ENCODE results near the gene EDC3.
"Not testable (repeated sequence)": the region's sequence is repeated elsewhere in the genome, so short reads cannot be mapped to it uniquely, and the experiment has no call there.

EDC3 gene

DNA sequence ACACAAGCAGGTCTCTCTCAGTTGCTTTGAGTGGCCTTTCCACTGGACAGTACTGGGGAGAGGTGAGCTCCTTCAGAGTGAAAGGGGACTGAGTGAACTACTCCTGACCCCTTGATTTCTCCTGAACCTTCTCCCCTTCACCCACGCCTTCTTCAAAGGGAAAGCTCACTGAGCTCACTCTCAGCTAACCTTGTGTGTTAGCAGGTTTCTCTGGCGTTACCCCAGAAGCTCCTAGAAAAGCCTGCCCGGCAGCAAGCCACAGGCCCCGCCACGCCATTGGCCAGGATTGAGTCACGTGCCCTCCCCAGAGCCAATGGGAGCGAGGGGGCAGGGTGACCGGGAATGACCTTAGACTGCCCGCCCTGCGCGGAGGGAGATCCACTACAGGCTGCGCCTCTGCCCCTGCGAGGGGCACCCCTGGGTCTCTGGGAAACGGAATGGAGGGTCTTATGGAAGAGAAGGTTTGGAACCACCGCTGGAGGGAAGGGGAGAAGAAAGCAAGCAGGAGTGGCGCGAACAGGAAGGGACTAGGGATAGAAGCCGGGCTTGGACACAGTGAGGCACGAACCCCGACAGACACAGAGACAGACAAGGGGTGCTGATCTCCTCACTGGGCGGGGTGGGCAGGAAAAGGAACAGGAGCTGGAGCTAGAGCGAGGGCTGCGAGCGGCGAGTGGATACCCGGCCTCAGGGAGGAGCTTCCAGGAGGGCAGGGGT is 97.5 kb downstream of the EDC3 start:
- DNase-seq (ENCODE audit: low read depth, low spot score): peak; percentile 65
- H3K4me3 ChIP-seq (ENCODE audit: low read length): peak overlapping the region; percentile 61

DNA sequence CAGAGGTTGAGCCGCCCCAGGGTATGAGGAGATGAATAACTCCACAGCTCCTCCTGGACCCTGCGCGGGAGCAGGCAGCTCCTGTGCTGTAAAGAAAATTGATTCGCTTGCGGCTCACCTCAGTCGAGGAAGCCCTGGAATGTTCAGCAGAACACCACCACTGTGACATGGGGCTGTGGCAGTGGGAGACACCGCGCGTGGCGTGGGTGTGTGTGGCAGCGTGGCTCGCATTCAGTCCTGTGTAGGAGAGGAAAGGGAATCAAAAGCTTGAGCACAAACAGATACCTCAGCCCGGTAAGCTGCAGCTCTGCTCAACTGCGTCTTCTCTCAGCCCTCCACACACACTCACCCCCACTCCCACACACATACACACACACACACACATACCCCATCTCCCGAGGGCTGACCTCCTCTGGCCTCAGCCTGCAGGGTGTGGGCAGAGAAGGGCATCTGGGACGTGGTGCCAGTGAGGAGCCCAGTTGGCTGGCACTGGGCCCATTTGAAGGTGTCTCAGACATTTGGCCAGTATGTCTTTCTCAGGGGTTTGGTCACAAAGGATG is 98.6 kb downstream of the EDC3 start:
- not testable (repeated sequence) for H3K4me3 ChIP-seq (ENCODE audit: low read length); DNase-seq (ENCODE audit: low read depth, low spot score)

DNA sequence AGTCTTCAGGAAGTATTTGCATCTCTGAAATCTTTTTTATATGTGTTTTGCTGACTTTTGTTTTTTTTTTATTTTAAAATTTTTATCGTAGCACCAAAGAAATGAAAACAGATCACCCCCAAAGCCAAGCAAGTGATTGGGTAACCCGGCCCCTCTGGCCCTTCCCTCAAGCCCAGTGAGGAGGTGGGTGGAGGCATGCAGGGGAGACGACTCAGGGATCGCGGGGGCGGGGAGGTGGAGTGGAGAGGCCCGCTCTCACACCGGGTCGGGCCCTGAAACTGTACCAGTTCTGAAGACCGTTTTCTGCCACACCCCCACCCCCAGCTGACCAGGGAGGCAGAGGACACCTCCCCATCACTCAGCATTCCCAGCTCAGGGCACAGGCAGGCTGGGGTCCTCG is 99.1 kb downstream of the EDC3 start:
- not testable (repeated sequence) for DNase-seq (ENCODE audit: low read depth, low spot score); H3K4me3 ChIP-seq (ENCODE audit: low read length)

DNA sequence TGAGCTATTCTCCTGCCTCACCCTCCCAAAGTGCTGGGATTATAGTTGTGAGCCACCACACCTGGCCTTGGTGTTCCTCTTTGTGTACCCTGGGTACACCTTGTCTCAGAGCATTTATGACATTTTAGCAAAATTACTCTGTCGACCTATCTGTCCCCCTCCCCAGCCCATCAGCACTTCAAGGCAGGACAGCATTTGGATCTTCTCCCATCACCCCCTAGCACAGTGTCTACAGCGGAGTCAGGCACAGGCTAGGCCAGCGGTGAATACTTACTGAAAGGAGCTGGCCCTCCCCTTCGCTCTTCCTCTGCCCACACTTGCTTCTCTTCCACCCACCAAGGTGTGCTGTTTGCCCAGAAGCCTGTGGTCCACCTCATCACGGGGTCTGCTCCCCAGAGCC is 100.6 kb downstream of the EDC3 start:
- DNase-seq (ENCODE audit: low read depth, low spot score): no peak
- H3K4me3 ChIP-seq (ENCODE audit: low read length): no peak overlapping the region

DNA sequence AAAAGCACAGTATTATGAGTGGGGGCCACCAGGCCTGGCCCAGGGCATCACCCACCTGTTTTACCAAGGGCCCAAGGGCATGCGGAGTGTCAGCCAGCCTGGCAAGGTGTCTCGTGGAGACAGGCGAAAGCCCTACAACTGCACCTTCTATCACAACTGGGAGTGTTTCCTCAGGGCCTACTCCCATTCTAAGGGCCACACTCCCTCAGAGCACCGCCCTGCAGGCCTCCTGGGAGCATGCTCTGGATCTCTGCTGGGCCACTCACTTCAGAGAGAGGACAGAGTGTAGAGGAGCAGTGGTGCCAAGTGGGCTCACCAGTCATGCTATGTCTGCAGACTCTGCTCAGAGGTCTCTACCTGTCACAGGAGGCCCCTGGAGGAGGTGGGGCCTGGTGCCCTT is 101.4 kb downstream of the EDC3 start:
- DNase-seq (ENCODE audit: low read depth, low spot score): no peak
- H3K4me3 ChIP-seq (ENCODE audit: low read length): no peak overlapping the region

DNA sequence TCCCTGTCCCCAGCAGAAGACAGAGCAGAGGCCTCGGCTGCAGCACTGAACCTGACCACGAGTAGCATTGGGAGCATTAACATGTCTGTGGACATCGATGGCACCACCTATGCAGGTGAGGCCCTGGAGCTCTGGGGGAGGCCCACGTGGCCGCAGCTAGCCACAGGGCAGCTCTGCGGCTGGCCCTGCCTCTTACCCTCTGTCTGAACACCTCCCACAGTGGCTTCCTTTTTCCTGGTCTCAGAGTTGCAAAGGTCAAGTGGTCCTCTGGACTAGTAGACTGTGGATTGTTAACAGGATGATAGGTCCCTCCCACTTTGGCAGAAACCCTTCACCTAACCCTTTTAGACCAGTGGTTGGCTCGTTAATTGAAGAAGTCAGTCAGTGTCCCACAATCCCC is 102.7 kb downstream of the EDC3 start:
- H3K4me3 ChIP-seq (ENCODE audit: low read length): no peak overlapping the region
- no peak for DNase-seq (ENCODE audit: low read depth, low spot score)

DNA sequence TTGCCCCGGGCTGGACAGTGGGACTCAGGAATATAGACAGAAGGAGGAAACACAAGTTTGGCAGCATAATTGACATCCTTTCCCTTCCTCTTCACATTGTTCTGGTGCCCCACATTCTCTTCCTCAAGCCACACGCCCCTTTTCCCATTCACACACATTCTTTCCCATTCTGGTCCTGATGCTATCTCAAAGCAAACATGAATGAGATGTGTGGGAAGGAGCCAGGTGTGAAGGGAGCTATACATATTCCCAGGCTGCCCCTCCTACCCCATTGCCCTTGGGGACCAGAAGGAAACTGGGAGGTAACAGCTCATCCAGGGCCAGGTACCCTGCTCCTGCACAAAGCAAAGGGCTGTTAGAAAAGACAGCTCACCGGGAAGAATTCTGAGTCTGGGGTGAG is 103.6 kb downstream of the EDC3 start:
- DNase-seq (ENCODE audit: low read depth, low spot score): no peak
- H3K4me3 ChIP-seq (ENCODE audit: low read length): no peak overlapping the region

DNA sequence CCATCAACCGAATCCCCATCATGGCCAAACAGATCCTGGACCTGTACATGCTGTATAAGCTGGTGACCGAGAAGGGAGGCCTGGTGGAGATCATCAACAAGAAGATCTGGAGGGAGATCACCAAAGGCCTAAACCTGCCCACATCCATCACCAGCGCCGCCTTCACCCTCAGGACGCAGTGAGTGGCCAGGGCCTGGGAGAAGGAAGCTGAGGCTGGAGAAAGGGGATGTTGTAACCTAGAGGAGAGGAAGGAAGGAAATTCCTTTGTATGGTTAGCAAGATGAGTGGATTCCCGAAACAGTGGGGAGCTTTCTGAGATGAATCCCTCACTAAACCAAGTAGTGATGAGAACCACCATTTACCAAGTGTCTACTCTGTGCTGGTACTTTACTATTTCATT is 106.0 kb downstream of the EDC3 start:
- no peak overlapping the region for H3K4me3 ChIP-seq (ENCODE audit: low read length)
- DNase-seq (ENCODE audit: low read depth, low spot score): no peak

DNA sequence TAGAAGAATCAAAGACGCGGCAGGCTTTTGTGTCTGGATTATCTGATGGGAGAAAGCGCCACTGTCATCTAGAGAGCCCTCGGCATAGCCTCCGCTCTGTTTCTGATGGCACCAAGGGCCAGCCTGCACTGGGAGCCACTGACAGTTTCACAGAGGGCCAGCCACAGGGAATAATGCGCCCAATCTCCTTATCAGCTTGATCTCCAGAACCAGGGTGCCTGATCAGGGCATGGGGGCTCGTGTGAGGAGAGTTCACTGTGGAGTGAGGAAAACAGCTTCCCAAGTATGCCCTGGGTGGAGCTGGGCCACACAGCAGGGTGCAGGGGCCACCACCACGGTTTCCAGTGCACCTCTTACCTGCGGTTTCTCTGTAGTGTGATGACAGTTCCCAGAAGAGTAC is 110.0 kb downstream of the EDC3 start:
- no peak overlapping the region for H3K4me3 ChIP-seq (ENCODE audit: low read length)
- no peak for DNase-seq (ENCODE audit: low read depth, low spot score)

DNA sequence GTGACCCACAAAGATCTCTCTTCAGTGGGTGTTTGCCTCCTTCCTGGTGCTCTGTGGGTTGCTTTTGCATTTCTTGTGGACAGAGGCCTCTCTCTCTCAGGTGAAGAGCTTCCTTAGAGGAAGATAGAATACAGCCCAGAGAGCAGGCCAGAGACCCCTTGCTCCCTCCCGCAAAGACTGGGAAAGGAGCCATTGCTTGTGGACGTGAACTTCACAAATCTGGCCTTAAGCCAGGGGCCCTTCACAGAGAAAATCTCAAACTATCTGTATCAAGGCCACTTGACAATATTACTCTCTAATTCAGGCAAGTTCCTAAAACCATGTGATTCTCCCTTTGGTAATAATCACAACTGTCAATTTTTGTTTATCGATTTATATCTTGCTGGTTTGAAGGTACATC is 110.6 kb downstream of the EDC3 start:
- no peak for DNase-seq (ENCODE audit: low read depth, low spot score)
- H3K4me3 ChIP-seq (ENCODE audit: low read length): no peak overlapping the region

DNA sequence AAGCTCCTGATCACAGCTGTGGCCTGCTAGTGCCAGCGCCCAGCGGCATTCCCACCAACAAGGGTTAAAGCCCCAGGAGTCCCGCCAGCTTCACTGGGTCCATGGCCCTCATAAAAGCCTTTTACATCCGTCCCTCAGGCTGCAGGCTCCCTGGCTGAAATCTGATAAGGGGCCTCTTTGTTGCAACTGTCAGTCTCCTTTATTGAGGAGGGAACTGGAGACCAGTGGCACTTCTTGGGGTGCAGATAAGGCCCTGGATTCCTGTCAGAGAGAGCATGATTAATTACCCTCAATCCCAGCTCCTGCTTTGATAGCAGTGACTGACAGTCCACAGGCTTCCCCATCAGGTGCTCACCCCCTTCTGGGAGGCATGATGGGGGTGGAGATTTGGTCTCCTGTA is 111.0 kb downstream of the EDC3 start:
- no peak overlapping the region for H3K4me3 ChIP-seq (ENCODE audit: low read length)
- DNase-seq (ENCODE audit: low read depth, low spot score): no peak

DNA sequence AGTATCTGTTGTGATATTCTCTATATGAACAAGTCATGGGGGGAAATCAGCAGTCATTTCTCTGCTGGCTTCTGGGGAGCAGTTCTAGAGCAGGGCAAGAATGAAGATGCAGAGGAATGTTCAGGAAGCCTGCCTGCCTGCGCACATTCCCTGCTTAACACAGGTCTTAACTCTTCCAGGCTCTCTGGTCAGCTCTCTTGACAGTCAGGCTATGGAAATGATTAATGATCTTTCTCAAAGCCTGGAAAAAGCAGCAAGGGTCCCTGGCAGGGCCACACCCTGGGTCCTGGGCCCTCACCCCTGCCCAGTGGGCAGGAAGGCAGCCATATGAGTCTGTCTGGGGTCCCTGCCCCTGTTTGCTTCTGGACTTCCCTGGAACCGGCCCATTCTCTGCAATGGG is 111.6 kb downstream of the EDC3 start:
- DNase-seq (ENCODE audit: low read depth, low spot score): no peak
- H3K4me3 ChIP-seq (ENCODE audit: low read length): no peak overlapping the region

All from Jurkat, Clone E6-1 (cell line).